ENCODE measurements around the gene CPN2.
A peak's percentile ranks its signal among the peaks of the same experiment; 100 is the strongest.

The CPN2 gene

DNA sequence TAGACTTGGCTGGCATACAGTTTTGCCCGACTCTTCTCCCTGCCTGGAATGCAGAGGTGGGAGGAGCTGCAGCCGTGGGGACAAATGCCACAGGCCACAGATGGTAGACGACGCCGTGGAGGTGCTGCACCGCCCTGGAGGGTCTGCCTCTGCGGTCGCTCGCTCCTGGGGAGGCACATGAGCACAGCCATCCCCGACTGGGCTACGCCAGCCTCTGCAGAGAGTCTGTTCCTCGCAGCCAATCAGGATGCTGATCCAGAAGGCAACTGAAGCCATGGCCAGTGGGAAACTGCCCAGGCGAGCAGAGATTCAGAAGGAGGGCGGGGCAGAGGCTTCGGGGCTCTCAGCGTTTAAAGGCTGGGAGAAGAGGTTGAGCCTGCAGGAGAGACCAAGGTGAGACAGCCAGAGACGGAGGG, 30.3 kb upstream of the CPN2 start:
- no peak for DNase-seq

DNA sequence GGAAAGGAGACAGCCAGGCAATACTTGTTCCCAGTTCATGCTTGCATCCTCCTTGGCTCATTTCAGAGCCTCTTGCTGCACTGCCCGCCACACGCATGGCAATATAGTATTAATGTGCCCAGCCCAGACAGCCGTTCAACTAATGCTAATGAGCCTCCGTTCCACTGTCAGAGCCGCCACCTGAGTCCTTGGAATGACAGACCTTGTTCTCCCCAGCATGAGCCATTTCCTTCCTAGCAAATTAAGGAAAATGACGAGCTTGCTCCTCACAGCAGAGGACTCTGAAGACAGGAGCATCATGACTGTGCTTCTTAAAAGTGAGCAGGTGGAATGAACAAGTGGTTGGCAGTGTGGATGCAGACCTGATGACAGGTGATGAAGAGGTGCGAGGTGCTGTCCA, 29.2 kb upstream of the CPN2 start:
- no peak for DNase-seq

DNA sequence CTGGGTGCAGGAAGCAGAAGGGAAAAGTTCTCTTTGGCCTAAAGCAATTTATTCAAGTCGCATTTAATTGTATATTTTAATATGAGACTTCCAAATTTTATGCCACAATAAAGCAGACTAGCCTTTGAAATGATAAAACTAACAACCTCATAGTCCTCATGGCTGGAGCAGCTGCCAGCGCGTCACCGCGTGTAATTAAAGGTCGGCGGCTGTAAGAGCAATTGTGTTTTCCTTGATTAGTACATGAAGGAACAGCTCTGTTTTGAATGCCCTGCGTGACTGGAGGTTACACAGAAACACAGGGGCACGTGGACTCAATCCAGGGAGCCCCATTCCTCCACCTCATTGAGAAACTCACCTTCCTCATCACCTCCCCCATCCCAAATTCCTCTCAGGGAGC, 28.5 kb upstream of the CPN2 start:
- DNase-seq, result no peak

DNA sequence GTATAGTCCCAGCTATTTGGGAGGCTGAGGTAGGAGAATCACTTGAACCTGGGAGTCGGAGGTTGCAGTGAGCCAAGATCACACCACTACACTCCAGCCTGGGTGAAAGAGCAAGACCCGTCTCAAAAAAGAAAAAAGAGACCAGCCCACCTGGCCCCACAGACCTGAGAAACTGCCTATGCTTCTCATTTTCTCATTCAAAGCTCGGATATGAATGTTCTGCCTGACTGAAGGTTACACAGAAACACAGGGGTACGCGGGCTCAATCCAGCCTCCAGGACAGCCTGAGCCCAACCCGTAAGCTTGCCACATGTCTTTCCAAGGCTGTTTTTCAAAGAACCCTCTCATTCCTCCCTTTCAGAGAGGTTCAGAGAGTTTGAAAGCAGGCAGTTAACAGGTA, 28.1 kb upstream of the CPN2 start:
- no peak for DNase-seq

DNA sequence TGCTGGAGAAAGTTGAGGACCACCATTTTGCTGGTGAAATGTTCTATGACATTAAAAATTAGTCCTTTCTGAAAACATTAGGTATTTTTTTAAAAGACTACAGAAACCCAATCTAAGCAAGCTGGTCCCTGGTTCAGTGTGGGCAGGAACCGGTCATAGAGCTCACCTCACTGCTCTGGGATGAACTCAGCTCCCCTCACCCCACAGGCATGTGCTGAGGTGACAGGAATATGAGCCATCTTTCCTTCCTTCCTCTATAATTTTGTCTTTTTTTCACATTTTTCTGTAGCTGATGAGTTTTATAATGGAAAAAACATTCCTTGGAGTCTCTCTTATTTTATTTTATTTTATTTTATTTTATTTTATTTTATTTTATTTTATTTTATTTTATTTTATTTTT, 26.6 kb upstream of the CPN2 start:
- DNase-seq, result no peak

DNA sequence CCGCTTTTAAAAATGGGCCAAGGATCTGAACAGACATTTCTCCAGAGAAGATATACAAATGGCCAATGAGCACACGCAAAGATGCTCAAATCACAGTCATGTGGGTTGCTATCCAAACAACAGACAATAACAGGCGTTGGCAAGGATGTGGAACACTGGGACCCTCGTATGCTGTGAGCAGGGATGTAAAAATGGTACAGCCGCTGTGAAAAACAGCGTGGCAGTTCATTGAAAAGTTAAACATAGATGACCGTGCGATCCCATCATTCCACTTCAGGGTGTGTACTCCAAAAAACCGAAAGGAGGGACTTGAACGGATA, 25.1 kb upstream of the CPN2 start:
- no peak for DNase-seq

DNA sequence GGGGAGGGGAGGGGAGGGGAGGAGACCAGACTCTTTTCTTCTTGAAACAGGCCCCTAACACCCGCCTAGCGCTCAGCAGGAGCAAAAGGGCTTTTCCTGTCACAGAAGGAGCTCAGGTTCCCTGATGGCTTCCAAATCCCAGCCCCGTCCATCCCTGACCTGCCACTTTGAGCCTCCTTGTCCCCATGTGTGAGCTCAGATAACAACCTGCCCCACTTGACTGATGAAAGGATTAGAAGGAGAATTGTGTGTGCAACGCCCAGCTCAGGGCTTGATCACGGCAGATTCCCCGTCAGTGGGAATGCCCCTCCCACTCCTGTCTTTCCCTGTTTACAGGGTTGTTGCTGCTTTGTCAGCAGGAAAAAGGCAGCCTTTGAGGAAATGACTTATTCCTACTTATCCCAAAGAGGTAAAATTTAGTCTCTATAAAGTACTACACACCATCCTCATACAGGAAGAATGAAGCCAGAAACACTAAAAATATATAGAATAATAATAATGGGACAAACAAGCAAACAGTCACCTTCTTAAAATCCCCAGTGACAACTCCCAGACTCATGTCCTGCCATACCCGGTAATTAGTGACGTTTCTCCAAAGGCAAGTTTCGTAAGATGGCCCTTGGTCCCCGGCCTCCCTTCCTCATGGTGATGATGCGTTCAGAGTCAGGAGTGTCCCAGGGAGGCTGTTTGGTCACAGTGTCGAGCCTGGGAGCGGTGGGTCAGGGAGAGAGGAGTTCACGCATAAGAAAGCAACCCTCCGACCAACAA, 24.5 kb upstream of the CPN2 start:
- DNase-seq, result no peak

DNA sequence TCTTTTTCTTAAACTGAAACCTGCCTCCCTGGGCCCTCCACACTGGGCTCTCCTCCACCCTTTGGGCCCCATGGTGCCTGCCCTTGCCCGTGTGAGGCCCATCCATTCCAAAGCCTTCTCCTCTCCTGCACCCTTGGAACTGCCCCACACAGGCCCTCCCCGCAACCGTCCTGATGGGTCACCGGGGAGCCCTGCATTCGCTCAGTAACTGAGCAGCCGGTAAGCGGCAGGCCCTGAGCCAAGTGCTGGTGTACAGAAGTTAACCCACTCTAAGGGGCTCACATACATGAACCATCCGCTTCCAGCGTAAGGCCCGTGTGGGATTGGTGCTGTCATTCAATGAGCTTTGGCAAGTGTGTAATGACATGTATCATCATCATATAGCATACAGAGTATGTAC, 23.8 kb upstream of the CPN2 start:
- no peak for DNase-seq

DNA sequence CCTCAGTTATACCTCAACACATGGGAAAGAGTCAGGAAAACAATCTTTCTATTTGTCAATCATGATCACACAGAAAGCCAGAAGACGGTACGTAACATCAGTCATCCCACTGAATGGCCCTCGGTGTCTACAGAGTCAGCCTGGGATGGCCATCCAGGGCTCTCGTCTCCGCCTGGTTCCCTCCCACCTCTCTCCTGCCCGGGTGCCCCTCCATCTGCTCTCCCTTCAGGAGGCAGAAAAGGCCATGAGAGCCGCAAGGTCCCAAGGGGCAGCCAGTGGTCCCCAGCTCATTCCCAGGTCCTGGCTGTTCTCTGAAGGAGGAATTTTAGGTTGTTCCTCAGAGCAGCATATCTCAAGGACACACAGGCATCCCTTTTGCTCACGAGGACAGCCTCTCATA, 22.8 kb upstream of the CPN2 start:
- DNase-seq, result no peak

DNA sequence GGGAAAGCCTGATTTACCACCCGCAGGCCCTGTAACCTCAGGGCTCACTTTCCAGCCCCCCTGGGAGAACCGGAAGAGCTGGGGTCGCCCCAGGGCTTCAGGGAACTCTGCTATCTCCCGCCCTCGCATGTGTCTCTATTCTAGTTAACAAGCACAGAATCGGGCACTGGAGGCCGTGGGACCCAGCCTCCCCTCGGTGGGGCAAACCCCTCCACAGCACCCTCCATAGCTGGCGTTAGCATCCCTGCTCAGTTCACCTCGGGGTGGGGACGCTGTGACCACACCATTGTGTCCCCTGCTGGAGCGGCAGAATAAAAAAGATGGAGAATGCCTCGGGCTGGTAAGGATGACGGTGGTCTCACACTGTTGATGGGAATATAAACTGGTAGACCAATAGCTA, 21.9 kb upstream of the CPN2 start:
- DNase-seq, result no peak

DNA sequence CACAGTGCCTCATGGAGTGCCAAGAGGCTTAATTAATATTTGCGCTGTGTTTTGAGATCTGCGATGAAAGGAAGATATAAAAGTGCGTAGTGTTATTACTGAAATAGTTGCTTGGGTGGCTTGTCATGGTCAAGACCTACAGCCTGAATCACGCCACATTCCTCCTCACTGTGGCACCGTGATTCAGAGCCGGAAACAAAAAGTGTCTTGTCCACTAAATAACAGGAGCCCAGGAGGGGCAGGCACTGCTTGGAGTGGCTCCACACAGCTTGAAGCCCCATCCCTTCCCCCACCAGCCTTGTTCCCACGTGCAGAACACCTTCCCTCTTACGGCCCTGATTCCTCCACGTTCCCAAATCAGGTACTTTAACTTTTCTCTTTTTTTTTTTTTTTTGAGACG, 19.6 kb upstream of the CPN2 start:
- no peak for DNase-seq

DNA sequence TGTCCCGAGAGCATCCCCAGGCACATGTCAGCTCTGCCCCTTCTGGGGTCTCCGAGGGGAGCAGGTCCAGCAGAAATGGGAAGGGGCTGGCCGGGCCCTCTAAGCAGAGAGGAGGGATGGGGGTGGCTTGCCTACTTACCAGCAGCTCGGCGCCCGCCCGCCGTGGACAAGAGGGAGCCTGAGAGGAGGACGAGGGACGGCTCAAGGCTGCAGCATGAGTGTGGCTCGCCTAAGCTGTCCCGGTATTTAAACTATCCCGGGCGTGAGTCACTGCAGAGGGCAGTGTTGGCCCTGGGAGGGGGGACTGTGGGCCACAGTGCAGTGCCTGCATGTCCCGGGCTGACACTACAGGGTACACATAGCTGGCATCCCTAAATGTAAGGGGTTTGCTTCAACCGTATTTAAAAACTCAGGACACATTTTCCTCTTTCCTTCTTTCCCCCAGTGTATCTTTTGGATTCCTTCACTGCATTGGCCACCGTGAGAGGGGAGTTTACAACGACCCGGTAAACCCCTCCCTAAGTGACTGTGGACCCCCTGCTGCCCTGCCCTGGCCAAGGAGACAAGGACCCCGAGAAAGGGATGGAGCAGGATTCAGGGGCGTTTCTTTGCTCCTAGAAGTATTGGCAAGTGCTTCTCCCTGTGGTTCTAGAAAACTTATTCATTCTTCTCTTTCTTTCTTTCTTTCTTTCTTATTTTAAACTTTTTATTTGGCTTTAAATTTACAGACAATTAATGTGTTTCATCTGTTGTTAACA, 18.6 kb upstream of the CPN2 start, which contains the start of gene LRRC15:
Gene LRRC15 (minus strand): TSS at position 222 of the 758 bp plus-strand sequence. CDS start 8,700 bp downstream, outside the sequence.
- peak in 1 of 5 donors; percentile 8 for DNase-seq

DNA sequence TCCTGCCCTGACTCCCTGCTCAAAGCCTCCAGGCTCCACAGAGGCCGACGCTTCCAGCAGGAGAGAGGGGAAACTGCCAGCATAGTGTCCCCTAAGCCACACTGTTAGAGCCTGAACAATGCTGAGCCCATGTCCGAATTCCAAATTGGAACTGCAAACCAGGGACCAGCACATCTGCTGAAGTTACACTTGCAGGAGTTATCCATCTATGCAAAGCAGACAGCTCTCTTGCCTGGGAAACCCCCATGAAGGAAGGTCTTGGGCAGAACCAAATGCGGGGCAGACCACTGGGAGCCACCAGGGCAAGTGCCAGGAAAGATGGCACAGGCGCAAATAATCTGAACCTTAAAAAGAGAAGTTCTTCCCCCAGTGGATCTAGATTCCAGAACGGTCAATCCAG, 17.8 kb upstream of the CPN2 start:
- no peak for DNase-seq

DNA sequence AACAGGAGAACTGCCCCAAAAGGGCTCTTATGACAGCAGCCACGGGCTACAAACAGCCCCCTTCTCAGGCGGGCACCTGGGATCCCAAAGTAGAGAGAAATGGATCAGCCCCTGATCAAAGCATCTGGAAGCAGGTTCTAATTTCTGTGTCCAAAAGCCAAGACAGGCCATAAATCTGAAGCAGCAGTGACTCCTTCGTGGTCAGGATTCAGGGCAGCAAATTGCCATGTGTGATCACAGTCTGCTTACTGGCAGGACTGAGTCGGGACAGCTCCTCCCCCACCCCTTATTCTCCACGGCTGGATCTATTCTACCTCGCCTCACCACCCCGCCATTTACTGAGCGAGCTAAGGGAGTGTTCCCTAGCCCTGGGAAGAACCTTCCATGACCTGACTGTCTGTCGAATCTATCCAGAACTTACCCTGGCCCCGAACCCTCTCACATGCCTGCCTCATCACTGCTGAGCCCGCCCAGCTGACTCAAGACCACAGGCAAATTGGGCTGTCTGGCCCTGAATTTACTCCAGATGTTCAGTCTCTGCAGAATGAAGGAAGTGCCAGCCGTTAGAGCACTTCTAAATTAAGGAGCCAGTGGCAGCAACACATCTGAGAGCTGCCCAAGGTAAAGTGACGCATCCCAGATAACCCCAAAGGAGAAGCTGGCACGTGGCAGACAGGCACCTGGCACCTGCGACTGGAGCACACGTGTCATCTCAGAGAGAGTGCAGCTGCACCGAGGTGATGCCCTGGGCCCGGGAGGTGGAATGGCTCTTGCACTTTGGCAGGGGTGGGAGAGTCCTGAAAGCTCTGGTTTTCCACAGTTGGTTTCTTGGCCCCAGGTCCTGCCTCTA, 17.1 kb upstream of the CPN2 start:
- no peak for DNase-seq

DNA sequence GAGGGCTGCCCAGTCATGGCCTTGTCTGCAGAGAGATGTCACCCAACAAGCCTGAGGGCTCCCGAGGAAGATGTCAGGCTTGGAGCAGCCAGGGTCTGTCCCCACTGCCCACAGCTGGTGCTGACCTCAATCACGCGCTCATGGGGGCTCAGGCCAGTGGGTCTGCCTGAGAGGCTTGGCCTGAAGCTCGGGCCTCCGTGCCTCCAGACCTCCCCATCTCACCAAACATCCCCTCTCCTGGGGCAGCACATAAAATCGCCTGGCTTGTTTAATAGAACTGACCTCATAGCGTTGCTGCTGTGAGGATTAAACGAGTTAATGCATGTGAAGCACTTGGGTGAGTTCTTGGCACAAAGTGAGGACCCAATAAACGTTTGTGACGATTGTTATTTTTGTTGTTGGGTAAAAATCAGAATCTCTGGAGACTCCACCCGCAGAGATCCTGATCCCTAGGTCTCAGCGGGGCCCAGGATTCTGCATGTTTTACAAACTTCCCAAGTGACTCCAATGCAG, 14.9 kb upstream of the CPN2 start:
- no peak for DNase-seq

DNA sequence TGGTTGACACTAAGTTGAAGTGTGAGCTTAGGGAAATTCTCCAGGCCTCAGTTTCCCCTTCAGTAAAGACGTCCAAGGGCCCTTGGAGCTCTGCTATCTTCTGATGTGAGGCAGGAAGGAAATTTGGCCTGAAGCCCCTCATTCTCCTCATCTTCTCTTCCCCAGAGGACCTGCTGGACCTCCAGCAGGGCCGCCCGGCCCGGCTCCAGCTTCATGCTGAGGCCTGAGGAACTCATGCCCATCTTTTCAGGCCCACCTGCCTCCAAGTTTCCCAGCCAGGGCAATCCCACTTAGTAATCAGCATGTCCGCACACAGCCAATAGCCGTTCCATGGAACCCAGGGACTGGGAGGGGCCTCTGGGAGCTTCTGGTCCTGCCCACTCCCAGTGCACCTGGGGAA, 14.4 kb upstream of the CPN2 start:
- no peak for DNase-seq

DNA sequence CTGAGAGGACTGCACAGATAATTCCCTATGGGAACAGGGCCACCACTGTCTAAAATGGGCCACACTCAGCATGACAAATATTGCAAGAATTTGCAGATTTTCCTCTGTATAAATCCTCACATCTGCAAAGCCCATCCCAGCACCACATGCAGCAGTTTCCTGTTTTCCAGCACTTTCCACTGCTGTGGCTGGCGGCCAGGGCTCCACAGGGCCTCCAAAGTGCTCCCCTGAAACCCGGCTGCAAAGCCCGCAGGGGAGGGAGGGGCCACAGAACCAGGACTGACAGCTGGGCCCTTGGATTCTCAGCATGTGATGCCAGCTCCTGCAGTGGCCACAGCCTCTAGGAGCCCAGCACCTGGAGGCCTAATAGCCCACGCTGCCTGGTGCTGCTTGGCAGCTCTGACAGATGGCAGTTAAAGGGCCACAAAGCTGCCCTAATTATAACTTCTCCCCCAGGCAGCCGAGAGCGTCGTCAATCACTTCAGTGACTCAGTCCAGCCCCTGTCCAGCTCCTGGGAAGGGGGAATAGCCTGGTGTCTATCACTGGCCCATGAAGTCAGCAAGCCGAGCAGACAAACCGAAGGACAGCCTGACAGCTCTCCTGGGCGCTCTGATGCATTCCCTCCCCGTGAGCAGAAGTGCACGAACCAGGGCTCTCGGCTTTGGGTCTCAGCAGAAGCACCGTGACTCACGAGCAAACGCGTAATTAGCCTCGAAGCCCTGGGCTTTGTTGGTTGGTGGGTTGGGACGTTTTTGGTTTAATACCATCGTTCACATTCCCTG, 13.7 kb upstream of the CPN2 start:
- DNase-seq, result no peak

DNA sequence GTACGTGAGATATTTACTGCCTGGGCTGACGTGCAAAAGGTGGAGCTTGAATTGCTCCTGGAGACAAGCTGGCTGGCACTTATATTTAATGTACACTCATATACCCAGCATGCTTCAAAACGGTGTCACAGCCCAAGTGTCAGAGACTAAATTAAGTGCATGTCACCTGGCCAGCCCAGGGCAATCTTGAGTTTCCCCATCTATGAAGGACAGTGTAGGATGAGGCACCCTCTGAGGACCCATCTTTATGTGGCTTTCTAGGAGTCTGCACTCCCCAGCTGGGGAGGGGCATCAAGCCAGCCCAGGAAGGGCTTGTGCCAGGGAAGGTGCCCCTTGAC, 13.2 kb upstream of the CPN2 start:
- no peak for DNase-seq

DNA sequence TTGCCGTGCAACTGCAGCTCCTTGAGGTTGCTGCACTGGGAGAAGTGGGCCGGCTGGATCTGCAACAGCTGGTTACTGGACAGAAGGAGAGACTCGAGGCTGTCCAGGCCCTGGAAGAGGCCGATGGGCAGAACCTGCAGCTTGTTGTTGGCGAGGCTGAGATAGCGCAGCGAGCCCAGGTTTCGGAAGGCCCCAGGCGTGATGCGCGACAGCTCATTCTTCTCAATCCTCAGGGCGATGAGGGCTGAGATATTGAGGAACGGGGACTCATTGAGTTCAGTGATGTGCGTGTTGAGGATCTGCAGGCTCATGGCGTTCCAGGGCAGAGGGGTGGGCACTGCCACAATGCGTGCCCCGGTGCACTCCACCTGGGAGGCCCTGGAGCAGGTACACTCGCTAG, 9.4 kb upstream of the CPN2 start:
- DNase-seq, result no peak

DNA sequence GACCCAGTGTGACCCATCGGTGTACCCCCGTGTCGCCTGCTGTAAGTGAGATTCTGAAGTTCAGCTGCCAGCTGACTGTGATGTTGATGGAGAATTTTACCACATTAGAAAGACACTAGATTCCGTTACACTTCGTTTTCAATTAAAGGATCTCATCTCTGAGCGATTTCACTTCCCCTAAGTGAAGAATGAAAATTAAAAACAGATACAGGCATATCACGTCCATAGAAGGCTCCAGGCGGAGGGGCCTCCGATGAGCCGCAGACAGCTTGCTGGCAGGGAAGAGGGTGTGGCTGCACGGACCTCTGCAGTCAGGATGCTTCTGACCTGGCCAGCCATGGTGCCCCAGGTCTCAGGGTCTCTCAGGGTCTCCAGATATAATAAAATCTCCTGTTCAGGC, 6.6 kb upstream of the CPN2 start:
- no peak for DNase-seq

DNA sequence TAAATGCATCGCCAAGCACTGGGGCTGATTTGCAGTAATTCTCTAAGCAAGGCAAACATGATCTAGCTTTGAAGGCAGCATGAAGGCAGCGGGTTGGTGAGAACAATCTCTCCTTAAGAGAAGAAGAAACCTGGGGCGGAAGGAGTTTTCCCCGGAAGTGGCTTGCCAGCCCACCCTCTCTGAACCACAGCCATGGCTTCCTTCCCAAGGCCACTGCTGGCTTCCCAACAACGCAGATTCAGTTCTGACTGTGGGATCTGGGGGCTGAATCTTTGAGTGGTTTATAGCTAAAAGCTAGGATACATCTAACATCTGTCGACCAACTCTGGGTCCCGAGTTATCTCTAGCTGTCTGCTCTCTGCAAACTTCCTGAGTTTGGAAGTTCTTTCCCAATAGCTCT, 4.3 kb upstream of the CPN2 start:
- no peak for DNase-seq

DNA sequence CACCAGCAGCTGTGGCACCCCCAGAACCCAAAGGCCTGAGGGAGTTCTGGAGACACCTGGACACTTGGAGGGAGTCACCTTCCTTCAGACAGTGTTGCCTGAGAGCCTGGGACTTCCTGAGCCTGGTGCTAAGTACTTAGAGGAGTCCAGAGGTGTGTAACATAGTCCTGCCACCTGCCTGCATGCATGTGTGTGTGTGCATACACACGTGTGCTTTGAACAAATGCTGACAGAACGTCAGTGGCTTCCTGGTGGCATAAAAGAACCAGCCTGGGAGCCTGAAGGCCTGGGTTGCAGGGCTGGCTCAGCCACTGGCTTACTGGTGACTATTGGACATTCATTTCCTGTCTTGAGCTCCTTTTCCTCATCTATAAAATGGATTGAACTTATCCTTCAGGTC, 3.2 kb upstream of the CPN2 start:
- DNase-seq, result no peak

All from T-helper 1 cell (primary cell).